Measurements from ENCODE around the gene HFE.
"Not testable (repeated sequence)": the region's sequence is repeated elsewhere in the genome, so short reads cannot be mapped to it uniquely, and the experiment has no call there.

The HFE gene

DNA sequence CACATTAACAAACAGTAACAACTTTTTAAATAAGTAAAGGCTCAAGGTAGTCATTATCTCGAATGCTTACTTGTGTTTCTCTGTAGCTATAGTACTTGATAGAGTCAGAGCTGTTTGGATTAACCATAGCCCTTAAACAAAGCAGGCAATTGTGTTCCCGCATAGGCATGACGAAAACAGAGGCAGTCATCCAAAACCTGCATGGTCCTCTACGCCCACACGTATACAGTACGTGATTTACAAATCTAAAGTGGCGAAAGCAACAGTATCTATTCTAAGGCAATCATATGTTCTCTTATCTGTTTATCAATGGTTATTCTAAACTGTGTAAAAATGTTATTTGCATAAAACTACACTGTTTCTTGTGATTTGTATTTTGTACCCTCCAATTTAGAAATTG lies 31.8 kb downstream of the HFE start:
- TF ChIP-seq, protein P1, sequence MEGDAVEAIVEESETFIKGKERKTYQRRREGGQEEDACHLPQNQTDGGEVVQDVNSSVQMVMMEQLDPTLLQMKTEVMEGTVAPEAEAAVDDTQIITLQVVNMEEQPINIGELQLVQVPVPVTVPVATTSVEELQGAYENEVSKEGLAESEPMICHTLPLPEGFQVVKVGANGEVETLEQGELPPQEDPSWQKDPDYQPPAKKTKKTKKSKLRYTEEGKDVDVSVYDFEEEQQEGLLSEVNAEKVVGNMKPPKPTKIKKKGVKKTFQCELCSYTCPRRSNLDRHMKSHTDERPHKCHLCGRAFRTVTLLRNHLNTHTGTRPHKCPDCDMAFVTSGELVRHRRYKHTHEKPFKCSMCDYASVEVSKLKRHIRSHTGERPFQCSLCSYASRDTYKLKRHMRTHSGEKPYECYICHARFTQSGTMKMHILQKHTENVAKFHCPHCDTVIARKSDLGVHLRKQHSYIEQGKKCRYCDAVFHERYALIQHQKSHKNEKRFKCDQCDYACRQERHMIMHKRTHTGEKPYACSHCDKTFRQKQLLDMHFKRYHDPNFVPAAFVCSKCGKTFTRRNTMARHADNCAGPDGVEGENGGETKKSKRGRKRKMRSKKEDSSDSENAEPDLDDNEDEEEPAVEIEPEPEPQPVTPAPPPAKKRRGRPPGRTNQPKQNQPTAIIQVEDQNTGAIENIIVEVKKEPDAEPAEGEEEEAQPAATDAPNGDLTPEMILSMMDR (IDR thresholded peaks at IDR 0.05; ENCODE audit: borderline replicate concordance, insufficient read depth, low read depth, low read length) = no peak

DNA sequence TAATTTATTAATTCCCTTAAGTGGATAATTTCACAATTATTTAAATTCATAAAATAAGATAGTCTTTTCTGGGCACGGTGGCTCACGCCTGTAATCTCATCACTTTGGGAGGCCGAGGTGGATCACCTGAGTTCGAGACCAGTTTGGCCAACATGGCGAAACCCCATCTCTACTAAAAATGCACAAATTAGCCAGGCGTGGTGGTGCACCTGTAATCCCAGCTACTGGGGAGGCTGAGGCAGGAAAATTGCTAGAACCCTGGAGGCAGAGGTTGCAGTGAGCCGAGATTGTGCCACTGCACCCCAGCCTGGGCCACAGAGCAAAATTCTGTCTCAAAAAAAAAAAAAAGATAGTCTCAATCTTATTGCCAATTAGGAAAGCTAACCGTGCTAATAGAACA lies 32.9 kb downstream of the HFE start:
- not testable (repeated sequence) for H3K4me3 ChIP-seq (ENCODE audit: low read depth, low read length)

More for the DNA sequence above, 31.8 kb downstream of the HFE start:
- no peak overlapping the region for H3K4me3 ChIP-seq (ENCODE audit: low read depth, low read length)

DNA sequence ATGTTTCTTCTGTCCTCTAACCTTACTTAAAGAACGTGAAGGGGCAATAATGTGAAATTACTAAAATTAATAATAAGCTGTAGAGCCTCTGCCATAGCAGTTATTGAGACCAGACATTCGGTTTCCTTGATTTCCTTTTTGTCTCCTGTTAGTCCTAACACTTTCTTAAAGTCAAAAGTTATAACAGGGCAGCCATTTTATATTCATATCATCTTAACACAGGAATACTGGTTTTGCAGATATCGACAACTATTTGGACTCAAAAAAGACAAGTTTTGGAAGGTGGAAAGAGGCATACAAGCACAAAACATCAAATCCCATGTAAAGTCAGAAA lies 33.5 kb downstream of the HFE start:
- TF ChIP-seq, protein P1 (IDR thresholded peaks at IDR 0.05; ENCODE audit: borderline replicate concordance, insufficient read depth, low read depth, low read length) = no peak
- no peak overlapping the region for H3K4me3 ChIP-seq (ENCODE audit: low read depth, low read length)

DNA sequence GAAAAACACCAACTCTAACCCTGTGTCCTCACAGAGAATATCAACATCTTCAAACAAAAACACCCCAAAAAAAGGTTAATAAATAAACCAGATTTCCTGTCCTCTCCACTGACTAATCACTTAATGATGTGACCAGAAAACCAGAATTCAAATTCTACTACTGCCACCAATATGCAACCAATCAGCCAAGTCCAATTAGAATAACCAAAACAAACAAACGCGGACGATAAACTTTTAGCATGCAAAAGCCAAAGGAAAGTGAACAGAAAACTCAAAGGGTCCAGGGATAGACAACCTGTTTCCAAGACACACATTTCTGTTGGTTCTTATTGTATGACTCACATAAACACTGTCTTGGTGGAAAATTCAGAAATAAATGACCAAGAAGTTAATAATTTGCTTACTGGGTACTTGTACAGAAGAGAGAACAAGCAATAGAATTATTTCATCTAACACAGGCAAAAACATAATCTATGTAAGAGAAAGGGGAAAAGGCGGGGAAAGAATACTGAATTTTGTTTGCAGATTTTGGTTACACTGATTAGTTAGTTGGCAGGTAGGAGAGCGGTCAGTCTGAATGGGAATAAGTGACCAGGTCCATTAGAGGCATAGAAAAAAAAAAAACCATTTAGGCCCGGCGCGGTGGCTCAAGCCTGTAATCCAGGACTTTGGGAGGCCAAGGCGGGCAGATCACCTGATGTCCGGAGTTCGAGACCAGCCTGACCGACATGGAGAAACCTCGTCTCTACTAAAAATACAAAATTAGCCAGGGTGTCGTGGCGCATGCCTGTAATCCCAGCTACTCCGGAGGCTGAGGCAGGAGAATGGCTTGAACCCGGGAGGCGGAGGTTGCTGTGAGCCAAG lies 34.1 kb downstream of the HFE start:
- no peak overlapping the region for H3K4me3 ChIP-seq (ENCODE audit: low read depth, low read length)
- TF ChIP-seq, protein P1 (IDR thresholded peaks at IDR 0.05; ENCODE audit: borderline replicate concordance, insufficient read depth, low read depth, low read length) = no peak

DNA sequence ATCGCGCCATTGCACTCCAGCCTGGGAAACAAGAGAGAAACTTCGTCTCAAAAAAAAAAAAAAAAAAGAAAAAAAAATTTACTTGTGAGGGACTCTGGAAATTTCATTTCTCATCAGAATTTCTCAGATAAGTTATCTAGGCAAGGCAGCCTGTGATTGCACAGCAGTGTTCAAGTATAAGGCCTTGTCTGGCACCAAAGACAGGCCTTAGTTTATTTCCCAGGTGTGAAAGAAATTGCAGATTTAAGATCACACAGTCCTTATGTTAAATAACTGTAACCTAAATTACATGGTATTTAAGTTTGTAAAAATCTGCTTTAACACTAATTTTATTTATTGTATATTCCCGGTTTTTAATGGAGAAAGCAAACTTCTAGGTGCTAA lies 34.8 kb downstream of the HFE start:
- no peak overlapping the region for H3K4me3 ChIP-seq (ENCODE audit: low read depth, low read length)

DNA sequence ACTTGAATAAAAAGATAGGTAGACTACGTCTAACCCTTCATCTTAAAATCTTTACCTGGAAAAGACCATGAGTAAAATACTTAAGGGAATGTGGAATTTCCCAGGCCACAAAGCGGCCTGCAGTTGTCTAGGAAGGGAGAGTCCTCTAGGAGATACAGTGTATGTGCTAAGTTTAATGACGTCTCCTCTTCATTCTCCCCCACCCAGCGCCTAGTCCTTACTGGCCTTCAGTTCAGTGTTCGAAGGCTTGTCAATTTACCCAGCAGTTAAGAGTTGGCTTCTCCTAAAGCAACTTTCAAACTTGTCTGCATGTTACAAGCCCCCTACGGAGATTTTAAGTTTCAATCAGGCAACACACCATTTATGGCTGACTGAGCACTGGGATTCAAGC lies 35.2 kb downstream of the HFE start:
- TF ChIP-seq, protein P1 (IDR thresholded peaks at IDR 0.05; ENCODE audit: borderline replicate concordance, insufficient read depth, low read depth, low read length) = no peak
- H3K4me3 ChIP-seq (ENCODE audit: low read depth, low read length) = peak overlapping the region; percentile 51

More for the DNA sequence above, 34.8 kb downstream of the HFE start:
- TF ChIP-seq, protein P1 (IDR thresholded peaks at IDR 0.05; ENCODE audit: borderline replicate concordance, insufficient read depth, low read depth, low read length) = no peak

DNA sequence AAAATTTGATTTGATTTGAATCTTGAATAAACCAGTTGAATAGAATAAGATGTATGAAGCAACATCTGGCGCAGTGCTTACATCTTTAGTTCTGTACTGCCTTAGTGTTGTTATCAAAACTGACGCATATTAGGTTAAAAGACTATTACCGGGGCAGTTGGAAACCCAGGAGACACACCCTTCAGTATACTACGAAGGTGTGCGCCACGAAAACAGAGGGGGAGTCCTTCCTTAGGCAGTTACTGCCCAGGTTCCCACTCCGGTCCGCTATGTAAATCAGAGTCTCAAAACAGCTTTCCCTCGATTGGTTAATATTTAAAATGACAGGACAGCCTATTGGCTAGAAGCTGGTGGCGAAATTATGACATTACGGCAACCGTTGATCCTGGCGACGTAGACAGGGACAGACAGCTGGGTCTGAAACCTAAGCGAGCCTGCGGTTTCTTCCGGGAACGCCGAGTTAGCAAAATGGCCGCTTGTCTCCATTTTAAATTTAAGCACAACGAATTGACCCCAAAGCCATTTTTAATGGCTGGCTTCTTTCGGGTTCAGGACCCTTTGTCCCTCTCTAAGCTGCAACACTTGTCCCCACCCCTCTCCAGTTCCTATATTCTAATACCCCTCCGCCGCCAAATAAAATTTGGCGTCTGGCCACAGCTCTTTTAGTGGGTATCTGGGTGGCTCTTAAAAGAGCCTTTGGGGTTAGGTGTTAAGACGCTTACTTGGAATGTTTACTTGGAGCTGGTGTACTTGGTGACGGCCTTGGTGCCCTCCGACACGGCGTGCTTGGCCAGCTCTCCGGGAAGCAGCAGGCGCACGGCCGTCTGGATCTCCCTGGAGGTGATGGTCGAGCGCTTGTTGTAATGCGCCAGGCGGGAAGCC lies 35.8 kb downstream of the HFE start:
- TF ChIP-seq, protein P1 (IDR thresholded peaks at IDR 0.05; ENCODE audit: borderline replicate concordance, insufficient read depth, low read depth, low read length) = no peak
- H3K4me3 ChIP-seq (ENCODE audit: low read depth, low read length) = peak overlapping the region; percentile 51

All from GM12875 (cell line).